Activated CD4-positive, alpha-beta T cell treated with anti-CD3 and anti-CD28 coated beads for 48 hours (primary cell): ENCODE results near the gene COP1.

Experiments used
- DNase-seq: peaks from one replicate; pipeline ENCODE4 v3.0.0-alpha.2; 2020

The COP1 gene

DNA sequence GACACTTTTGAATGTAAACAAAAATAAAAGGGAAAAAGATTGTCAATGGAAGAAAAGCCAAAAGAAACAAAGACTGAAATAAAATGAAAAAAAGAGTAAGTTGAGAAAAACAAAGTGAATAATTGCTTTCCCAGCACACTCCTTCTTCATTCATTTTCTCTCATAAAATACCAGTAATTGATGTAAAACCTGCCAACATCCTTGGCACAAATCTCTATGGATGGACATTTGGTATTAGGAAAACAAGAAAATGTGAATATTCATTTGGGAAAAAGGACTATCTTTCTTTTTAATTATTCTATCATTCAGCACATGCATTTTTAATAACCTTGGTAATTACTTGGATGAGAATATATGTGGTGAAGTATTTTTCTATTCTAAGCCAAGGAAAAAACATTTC, 259.3 kb downstream of the COP1 start:
- no peak for DNase-seq

DNA sequence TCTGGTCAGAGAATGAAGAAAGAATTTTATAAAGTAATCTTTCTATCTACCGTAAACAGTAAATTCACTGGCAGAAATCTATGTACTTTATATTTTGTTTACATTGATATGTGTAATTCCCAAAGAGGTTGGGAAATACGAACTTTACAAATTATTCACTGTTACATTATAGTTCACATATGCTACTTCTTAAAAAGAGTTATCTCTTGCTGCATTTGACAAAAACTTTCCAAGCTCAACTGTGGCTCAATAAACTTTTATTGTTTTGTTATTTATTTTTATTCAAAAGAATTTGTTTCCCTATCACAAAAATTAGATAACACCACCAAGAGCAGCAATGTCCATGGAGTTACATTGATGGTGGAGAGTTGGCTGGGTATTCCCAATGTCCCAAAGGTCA, 262.5 kb downstream of the COP1 start:
- DNase-seq: no peak

DNA sequence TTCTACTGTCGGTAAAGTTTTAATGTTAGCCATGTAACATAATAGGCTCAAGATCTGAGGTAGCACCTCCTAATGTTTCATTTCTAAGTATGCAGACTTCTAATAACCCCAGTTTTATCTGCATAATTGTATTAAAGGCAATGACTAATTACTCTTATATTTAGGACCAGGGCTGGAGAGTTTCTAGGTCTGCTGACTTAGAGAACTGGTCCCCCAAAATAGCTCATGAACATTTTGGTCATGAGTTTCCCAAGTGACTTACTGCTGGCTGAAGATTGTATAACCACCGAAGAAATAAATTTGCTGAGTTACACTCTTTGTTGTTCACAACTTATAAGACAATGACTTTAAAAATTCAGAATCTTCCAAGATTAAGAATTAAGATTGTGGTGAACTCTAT, 265.9 kb downstream of the COP1 start:
- no peak for DNase-seq

DNA sequence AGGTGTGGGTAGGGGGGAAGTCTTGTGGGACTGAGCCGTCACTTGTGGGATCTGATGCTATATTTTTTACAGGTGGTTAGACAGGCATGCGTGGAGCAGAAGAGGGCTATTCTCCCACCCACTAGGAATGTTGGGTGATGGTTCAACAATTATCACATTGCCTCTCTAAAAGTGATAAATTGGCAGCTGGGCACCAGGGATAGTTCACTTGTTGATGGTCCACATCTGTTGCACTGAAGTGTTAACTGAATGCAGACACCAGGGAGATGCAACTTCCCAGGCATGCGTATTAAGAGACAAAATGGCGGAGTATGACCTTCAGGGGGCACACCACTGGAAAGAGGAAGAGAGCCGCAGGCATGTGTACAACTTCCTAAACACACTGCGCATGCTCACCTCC, 270.4 kb downstream of the COP1 start:
- DNase-seq: no peak

DNA sequence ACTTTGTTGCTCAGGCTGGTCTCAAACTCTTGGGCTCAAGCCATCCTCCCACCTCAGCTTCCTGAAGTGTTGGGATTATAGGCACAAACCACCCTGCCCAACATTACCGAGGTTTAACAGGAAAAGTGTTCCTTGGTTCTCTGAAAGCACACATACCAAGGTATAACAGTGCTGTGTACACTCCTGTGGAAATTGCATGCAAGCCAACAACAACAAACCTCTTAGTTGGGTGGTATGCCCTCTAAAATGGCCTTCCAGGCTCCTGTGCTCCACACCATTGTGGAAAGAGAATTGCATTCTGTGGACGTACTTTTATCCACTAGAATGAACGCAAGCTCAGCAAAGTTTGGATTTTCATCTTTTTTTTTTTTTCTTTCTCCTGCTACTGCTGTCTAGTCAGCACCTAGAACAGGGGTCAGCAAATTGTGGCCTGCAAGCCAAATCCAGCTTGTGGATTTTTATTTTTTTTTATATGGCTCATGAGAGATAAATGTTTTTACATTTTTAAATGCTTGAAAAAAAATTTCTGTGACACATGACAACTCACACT, 271.4 kb downstream of the COP1 start:
- DNase-seq: no peak

DNA sequence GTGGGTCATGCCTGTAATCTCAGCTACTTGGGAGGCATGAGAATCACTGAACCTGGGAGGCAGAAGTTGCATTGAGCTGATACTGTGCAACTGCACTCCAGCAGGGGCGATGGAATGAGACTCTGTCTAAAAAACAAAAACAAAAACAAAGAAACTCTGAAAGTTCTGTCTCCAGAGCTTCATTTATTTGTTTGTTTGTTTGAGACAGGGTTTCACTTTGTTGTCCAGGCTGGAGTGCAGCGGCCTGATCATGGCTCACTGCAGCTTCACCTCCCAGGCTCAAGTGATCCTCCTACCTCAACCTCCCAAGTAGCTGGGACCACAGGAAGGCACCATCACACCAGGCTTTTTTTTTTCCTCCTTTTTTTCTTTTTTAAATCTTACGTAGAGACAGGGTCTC, 271.9 kb downstream of the COP1 start:
- no peak for DNase-seq

DNA sequence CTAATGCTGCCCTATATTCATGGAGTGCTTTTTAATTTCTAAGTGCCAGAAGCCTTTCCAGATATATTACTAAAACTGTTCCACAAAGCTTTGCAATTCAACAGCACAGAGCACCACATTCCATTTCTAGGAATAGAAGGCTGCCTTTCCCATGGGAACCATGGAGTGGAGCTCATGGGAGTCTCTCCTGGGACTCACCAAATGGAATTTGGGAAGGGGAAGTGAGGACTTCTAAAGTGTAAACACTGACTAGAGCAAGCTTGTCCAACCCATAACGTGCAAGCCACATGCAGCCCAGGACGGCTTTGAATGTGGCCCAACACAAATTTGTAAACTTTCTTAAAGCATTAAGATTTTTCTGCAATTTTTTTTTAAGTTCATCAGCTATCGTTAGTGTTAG, 273.3 kb downstream of the COP1 start:
- DNase-seq: no peak

DNA sequence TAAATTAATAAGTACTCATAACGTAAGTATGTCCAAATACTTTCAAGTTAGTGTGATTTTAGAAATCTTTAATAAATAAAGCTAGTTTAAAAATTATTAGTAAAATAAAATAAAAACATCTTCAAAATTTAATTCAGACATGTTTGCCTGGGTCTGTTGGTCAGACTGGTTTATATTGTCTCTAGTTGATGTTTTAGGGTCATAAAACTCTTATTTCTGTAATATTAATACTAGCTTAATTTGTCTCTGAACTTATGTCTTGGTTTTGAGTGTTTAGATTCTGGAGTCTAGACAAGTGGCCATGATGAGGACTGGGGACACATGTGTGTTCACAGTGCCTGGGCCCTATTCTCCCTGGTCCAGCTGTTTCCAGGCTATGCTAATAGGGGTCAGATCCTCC, 279.1 kb downstream of the COP1 start:
- no peak for DNase-seq

DNA sequence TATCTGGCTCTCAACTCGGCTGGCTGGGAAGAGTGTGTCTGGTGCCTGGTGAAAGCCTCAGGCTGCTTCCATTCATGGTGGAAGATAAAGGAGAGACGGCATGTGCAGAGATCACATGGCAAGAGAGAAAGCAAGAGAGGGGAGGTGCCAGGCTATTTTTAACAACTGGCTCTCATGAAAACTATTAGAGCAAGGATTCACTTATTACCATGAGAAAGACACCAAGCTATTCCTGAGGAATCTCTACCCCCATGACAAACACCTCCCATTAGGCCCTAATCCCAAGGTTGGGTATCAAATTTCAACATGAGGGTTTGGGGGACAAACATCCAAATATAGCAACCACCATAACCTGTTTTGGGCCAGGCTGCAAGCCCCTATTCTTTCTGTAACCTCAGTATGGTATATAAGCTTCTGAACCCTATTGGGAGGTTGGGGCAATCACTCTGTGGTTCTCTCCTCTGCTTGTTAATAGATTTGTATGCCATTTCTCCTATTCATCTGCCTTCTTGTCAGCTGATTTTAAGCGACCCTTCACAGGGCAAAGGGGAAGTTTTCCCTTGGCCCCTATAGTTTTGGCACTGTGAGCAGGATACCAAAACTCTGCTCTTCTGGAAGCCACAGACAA, 284.7 kb downstream of the COP1 start:
- DNase-seq: no peak

DNA sequence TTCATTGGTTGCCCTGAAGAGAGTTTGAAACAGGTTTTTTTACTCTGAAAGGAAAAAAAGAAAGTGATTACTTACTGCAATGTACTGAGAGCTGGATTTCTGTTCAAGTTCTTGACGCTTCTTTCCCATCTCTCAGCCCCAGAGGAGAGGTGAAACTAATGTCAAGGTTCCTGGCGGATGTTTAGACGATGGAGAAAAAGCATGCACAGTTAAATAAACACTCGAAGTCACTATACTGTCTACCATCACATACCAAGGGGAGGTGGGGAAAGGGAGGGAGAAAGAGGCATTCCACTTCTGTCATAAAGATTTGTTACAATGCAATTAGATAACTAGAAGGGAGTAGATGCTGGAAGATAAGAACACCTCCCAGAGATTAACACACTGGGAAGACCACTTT, 286.7 kb downstream of the COP1 start:
- DNase-seq: no peak

DNA sequence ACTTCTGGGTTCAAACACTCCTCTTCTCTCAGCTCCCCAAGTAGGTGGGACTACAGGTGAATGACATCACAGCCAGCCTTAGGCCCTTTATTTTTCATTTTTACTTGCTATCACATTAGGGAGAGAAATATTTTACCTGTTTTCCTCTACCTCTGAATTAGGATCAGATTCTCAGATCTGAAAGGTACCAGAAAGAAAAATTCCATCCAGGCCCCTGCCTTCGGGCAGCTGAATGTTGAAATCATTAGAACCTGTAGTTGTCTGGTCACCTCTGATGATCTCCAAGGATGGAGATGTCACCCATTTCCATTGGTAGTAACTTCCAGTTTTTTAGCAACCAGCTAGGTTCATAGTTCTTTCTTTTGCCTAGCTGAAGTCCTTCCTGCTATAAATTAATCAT, 288.1 kb downstream of the COP1 start:
- DNase-seq: no peak

DNA sequence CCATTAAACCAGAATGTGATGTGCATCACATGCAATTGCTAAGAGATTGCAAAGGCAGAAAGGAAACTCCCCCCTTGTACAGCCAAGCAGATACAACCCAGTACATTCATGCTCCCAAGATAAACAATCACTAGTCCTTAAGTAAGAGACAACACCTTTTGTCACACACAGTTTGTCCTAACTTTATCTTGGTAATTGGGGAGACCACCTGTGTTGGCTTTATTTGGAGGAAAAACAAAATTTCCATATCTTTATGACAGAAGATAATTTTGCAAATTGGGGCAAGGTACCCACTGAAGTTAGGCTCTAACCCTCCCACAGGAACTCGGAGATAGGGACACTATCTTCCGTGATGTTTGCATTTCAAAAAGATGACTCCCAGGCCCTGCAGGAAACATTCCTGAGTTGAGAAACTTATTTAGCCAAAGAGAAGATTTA, 288.7 kb downstream of the COP1 start:
- DNase-seq: no peak

DNA sequence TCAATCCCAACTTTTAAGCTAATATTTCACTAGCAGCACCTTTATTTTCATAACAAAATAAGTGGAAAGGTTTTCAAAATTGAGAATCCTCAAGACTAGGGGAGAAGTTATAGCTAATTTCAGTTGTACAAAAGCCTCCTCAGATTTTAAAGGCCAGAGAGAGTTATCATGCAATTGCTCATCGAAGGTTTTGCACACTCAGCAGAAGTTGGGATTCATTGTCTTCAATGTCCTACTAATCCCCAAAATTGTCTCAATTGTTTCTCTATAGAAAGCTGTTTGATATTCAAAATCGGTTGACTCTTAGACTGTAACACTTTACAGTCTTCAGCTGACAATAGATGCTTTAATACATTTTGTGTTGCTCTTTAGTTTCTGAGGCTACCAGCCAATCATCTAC, 293.0 kb downstream of the COP1 start:
- no peak for DNase-seq

DNA sequence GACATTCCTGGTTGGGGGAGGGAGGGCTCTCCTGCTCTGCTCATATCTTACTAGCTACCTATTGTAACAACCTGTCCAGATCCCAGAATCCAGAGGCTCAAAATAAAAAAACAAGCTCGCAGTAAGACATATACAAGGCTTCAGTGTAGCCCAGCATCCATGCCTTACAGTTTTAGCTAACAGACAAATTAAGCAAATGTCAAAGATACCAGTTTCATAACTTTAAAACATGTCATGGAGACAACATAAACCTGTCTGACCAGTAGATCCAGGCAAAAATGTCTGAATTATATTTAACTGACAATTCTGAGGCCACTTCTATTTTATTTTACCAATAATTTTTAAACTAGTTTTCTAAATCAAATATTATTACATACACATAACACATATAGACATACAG, 295.9 kb downstream of the COP1 start:
- DNase-seq: no peak

DNA sequence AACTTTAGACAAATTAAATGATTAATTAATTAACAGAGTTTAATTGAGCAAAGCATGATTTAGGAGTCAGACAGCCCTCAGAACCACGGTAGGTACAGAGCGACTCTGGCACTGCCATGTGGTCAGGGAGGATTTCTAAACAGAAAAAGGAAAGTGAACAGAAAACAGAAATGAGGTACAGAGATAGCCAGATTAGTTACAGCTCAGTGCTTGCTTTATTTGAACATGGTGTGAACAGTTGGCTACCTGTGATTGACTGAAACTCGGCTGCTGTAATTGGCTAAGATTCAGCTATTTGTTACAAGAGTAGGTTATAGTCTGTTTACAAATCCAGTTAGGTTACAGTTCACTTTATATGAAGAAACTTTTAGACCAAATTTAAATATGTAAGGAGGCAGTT, 300.7 kb downstream of the COP1 start:
- DNase-seq: no peak

DNA sequence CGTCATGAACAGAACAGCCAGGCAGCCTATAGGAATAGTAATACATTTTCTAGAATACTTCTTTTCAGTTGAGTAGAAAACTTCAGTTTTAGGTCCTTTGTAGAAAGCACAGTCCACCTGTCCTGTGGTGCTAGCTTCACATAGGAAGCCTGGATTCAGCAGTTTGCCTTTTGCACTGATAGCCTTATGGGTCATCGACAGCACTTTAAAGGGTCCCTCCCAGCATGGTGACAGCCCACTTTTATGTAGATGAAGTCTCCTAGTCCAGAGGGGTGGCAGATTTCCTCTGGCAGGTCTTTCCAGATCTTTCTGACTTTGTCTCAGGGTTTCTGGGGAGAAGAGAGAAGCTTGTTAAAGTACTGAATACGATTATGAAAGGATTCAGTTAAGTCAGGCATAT, 302.3 kb downstream of the COP1 start:
- DNase-seq: no peak

DNA sequence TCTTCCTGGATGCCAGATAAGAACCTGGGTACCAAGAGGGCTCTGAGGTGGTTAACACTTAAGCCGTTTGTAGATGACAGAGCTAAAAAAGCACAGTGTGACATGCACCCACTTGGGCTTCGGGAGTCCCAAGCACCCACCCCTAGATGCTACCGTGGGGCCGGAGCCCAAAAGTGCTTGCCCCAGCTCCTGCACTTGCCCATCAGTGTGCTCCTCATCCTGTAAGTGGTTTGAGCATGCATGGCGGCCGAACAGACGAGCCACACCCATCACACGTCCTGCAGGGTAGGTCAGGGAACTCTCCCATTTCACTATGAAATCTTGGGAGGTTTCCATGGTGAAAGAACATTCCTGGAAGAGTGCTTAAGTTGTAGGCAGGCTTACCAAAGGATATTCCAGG, 304.8 kb downstream of the COP1 start:
- DNase-seq: no peak

DNA sequence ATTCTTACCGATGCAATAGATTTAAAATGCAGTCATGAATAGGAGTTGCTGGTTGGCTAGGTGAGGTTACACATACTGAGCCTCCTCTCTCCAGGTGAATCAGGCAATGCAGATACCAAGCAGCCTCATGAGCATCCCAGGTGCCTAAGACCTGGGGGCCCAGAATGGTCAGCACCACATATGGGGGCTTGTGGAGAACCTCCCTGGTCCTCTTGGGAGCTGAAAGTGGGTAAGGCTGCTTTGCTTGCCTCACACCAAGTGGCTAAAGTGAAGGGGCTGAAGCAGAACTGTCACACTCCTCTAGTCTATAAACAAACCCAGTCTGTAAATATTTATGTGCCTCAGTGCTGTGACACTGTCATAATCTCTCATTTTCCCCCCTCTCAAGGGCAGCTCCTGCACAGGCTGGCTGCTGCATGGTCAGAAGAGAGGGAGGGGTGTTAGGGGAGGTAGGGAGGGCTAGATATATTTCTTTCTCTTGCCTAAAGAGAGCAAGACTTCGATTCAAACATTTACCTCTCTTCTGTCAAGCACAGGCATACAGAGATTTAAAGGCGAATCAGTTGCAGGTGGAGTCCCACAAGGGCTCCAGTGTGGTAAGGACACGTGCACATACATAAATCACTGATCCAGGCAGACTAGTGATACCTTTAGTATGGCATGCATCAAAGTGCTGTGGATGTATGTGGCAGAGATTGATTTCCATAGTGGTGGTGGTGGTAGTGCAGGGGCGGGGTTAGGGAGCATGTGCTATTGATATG, 305.8 kb downstream of the COP1 start:
- no peak for DNase-seq

DNA sequence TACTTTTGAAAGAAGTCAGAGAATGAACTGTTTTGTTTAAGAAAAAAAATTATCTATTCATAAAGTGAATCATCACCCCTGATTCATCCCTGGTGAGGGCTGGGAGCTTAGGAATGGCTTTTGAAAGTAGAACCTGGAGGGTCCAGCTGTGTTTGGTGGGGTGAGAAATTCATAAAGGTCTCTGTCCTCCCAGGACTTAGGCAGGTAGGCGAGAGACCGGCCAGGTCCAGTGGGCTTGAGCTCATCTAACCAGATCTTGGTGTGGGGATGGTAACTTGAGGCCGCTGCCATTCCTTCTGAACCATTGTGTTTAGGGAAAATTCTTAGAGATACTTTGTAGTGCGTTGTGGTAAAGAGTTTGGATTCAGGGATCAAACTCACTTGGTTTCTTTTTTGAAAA, 306.9 kb downstream of the COP1 start:
- no peak for DNase-seq

DNA sequence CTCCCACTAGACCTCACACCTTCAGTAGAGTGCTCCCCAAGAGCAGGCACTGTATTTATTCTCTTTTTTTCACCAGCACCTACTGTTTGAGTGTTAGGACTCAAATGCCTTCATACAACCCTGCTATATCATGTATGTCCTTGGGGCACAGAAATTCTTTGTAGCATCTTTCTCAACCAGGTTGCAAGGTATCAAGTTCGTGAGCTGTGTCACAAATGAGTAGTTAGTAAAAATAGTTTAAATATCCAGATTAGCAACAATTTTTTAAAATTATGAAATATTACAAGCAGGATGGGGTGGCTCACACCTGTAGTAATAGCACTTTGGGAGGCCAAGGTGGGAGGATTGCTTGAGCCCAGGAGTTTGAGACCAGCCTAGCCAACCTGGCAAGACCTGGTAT, 311.1 kb downstream of the COP1 start:
- no peak for DNase-seq
